Ascending aorta (tissue), 2 donors: Measurements from ENCODE around the gene RNASEL. TPM values are rescaled to one million over a fixed set of nuclear protein-coding genes. Genes with fewer than 3 reads are reported as not detected.

Experiments
- DNase-seq, 2 donors: peaks; one replicate each; pipeline ENCODE4 v3.0.0-alpha.2; 2019; ENCODE audit warnings: low spot score in 2 of 2
- H3K27ac ChIP-seq, 2 donors: fragments of 200-600 bp; sonication (generic); one replicate each; pipeline ENCODE4 v1.5.1; 2016 to 2017; ENCODE audit warnings: mild to moderate bottlenecking in 1 of 2
- H3K27me3 ChIP-seq: fragments of 200-600 bp; sonication (generic); one replicate; pipeline ENCODE4 v1.5.1; 2017
- H3K36me3 ChIP-seq, 2 donors: fragments of 200-600 bp; sonication (generic); one replicate each; pipeline ENCODE4 v1.5.1; 2016
- H3K4me1 ChIP-seq, 2 donors: fragments of 200-600 bp; sonication (generic); one replicate each; pipeline ENCODE4 v1.5.1; 2016 to 2017; ENCODE audit warnings: mild to moderate bottlenecking in 1 of 2
- H3K4me3 ChIP-seq, 2 donors: fragments of 200-600 bp; sonication (generic); one replicate each; pipeline ENCODE4 v1.5.1; 2016 to 2017; ENCODE audit warnings: mild to moderate bottlenecking in 1 of 2
- H3K9me3 ChIP-seq, 2 donors: fragments of 200-600 bp; sonication (generic); one replicate each; pipeline ENCODE4 v1.5.1; 2016
- CTCF ChIP-seq, 3 experiments: fragments of 200-600 bp in 2 of 3; fragments of 450-650 bp in 1 of 3; sonication (generic) in 2 of 3; IDR thresholded peaks; one replicate each; pipeline ENCODE4 v1.5.1; 2016 to 2019; ENCODE audit warnings: antibody characterized with exemption in 3 of 3, mild to moderate bottlenecking in 1 of 3, moderate library complexity in 1 of 3
- intact Hi-C: fragments of 100-400 bp; cut with DNase I; formaldehyde crosslinking; loops from one replicate; pipeline ENCODE4 v1.15.1; 2023
- total RNA-seq: library from RNA; depleted of rRNA; stranded (reverse); fragments of >200 nt; gene quantifications from one replicate; pipeline ENCODE4 v1.1.0, GENCODE V29; 2016

Gene RNASEL
- total RNA-seq, 1 donor from 2014 or later = 0.43 TPM

- intact Hi-C loops = no loop called here
Measured at GRCh38 chr1:182625024-182625423, 36.0 kb upstream of the RNASEL start.

GRCh38 chr1:182624577-182624976 lies 35.5 kb upstream of the RNASEL start:
- Histone ChIP-seq H3K27me3 (no peaks in the 10 kb centered on the region), H3K27ac (no peak overlapping the region), H3K9me3 (no peaks in the 10 kb centered on the region), H3K4me1 (peaks cover 0 to 6% of the 10 kb centered on the region in 2 donors), H3K4me3 (no peak overlapping the region), H3K36me3 (no peaks in the 10 kb centered on the region)
- no peak for TF ChIP-seq CTCF (IDR thresholded peaks at IDR 0.05)
- intact Hi-C loops = no loop called here
- DNase-seq = no peak

More at GRCh38 chr1:182625024-182625423, 36.0 kb upstream of the RNASEL start:
- Histone ChIP-seq H3K4me3 (no peak overlapping the region), H3K4me1 (peaks cover 0 to 6% of the 10 kb centered on the region in 2 donors), H3K9me3 (no peaks in the 10 kb centered on the region), H3K36me3 (no peaks in the 10 kb centered on the region), H3K27me3 (no peaks in the 10 kb centered on the region), H3K27ac (no peak overlapping the region)
- DNase-seq = no peak
- TF ChIP-seq CTCF (IDR thresholded peaks at IDR 0.05) = no peak

- Histone ChIP-seq H3K27ac (no peak overlapping the region), H3K4me3 (no peak overlapping the region), H3K4me1 (peaks cover 0 to 8% of the 10 kb centered on the region in 2 donors), H3K9me3 (no peaks in the 10 kb centered on the region), H3K27me3 (no peaks in the 10 kb centered on the region), H3K36me3 (no peaks in the 10 kb centered on the region)
- intact Hi-C loops = no loop called here
- DNase-seq = no peak
- TF ChIP-seq CTCF (IDR thresholded peaks at IDR 0.05) = no peak
Measured at GRCh38 chr1:182622901-182623528, 34.0 kb upstream of the RNASEL start.

GRCh38 chr1:182621906-182622305 lies 32.9 kb upstream of the RNASEL start:
- intact Hi-C loops = no loop called here

GRCh38 chr1:182620924-182621585 lies 32.0 kb upstream of the RNASEL start:
- H3K27me3 ChIP-seq = no peaks in the 10 kb centered on the region
- intact Hi-C loops = no loop called here
- H3K36me3 ChIP-seq = no peaks in the 10 kb centered on the region
- no peaks in the 10 kb centered on the region for H3K9me3 ChIP-seq
- H3K4me1 ChIP-seq = peaks cover 14 to 27% of the 10 kb centered on the region in 2 donors
- H3K27ac ChIP-seq = no peak overlapping the region
- TF ChIP-seq CTCF (IDR thresholded peaks at IDR 0.05) = no peak
- H3K4me3 ChIP-seq = no peak overlapping the region
- no peak for DNase-seq

More at GRCh38 chr1:182621906-182622305, 32.9 kb upstream of the RNASEL start:
- TF ChIP-seq CTCF (IDR thresholded peaks at IDR 0.05) = no peak
- Histone ChIP-seq H3K4me1 (peaks cover 6 to 18% of the 10 kb centered on the region in 2 donors), H3K36me3 (no peaks in the 10 kb centered on the region), H3K27ac (no peak overlapping the region), H3K9me3 (no peaks in the 10 kb centered on the region), H3K27me3 (no peaks in the 10 kb centered on the region), H3K4me3 (no peak overlapping the region)
- no peak for DNase-seq
